Ishikawa (cell line): ENCODE measurements around the gene RBM34.

Source experiments
- CEBPB ChIP-seq: IDR thresholded peaks from 2 replicates; pipeline ENCODE4 v1.6.1; 2012
- CREB1 ChIP-seq: IDR thresholded peaks from 2 replicates; pipeline ENCODE4 v1.6.1; 2012; ENCODE audit warnings: low read depth
- EGR1 ChIP-seq: IDR thresholded peaks from 2 replicates; pipeline ENCODE4 v1.6.1; 2012
- EP300 ChIP-seq: IDR thresholded peaks from 2 replicates; pipeline ENCODE4 v1.6.1; 2012; ENCODE audit warnings: borderline replicate concordance
- NFIC ChIP-seq: IDR thresholded peaks from 2 replicates; pipeline ENCODE4 v1.6.1; 2012
- RAD21 ChIP-seq: IDR thresholded peaks from 2 replicates; pipeline ENCODE4 v1.6.1; 2012; ENCODE audit warnings: low read depth
- TAF1 ChIP-seq: IDR thresholded peaks from 2 replicates; pipeline ENCODE4 v1.6.1; 2012; ENCODE audit warnings: low read depth, mild to moderate bottlenecking
- TEAD4 ChIP-seq: IDR thresholded peaks from 2 replicates; pipeline ENCODE4 v1.6.1; 2012
- YY1 ChIP-seq: IDR thresholded peaks from 2 replicates; pipeline ENCODE4 v1.6.1; 2012; ENCODE audit warnings: low read depth
- ZBTB7A ChIP-seq: IDR thresholded peaks from 2 replicates; pipeline ENCODE4 v1.6.1; 2012; ENCODE audit warnings: low read depth
- TF ChIP-seq, protein P1 (sequence below): IDR thresholded peaks from 2 replicates; pipeline ENCODE4 v1.6.1; 2012

- TF ChIP-seq NFIC (no peak), CREB1 (no peak), YY1 (no peak), EGR1 (no peak), EP300 (no peak), TEAD4 (no peak), TAF1 (no peak), CEBPB (no peak), RAD21 (no peak), ZBTB7A (no peak)
- TF ChIP-seq, protein P1, sequence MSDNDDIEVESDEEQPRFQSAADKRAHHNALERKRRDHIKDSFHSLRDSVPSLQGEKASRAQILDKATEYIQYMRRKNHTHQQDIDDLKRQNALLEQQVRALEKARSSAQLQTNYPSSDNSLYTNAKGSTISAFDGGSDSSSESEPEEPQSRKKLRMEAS = no peak
Observed at GRCh38 chr1:235127732-235128455, 33.2 kb downstream of the RBM34 start.
